Subcutaneous abdominal adipose tissue (tissue), 5 donors: ENCODE measurements around the gene MFNG.
"Not testable (repeated sequence)": the region's sequence is repeated elsewhere in the genome, so short reads cannot be mapped to it uniquely, and the experiment has no call there.

Experiments
- H3K27ac ChIP-seq: one replicate; pipeline ENCODE4 v1.7.0; 2013; ENCODE audit warnings: low read depth, mild to moderate bottlenecking, inconsistent platforms, low read length, moderate library complexity
- H3K27me3 ChIP-seq, 5 donors: one replicate each; pipeline ENCODE4 v1.7.0; 2013; ENCODE audit warnings: low read length in 5 of 5, inconsistent platforms in 1 of 5; ENCODE audit not compliant: control insufficient read depth in 5 of 5, insufficient read depth in 4 of 5
- H3K36me3 ChIP-seq, 5 donors: one replicate each; pipeline ENCODE4 v1.7.0; 2013; ENCODE audit warnings: low read length in 5 of 5; ENCODE audit not compliant: control insufficient read depth in 5 of 5, insufficient read depth in 5 of 5
- H3K4me1 ChIP-seq, 5 donors: one replicate each; pipeline ENCODE4 v1.7.0; 2013; ENCODE audit warnings: low read length in 5 of 5, mild to moderate bottlenecking in 3 of 5, moderate library complexity in 1 of 5; ENCODE audit not compliant: control insufficient read depth in 5 of 5, insufficient read depth in 5 of 5
- H3K4me3 ChIP-seq, 5 donors: one replicate each; pipeline ENCODE4 v1.7.0; 2013; ENCODE audit warnings: low read length in 5 of 5, low read depth in 1 of 5
- H3K9ac ChIP-seq, 5 donors: one replicate each; pipeline ENCODE4 v1.7.0; 2013; ENCODE audit warnings: low read length in 5 of 5, mild to moderate bottlenecking in 4 of 5, moderate library complexity in 3 of 5
- H3K9me3 ChIP-seq, 5 donors: one replicate each; pipeline ENCODE4 v1.7.0; 2013; ENCODE audit warnings: low read length in 5 of 5; ENCODE audit not compliant: control insufficient read depth in 5 of 5
- donor health status: healthy.
- donor health status: healthy.
- donor health status: healthy.
- donor health status: healthy.
- donor health status: healthy.

MFNG gene

DNA sequence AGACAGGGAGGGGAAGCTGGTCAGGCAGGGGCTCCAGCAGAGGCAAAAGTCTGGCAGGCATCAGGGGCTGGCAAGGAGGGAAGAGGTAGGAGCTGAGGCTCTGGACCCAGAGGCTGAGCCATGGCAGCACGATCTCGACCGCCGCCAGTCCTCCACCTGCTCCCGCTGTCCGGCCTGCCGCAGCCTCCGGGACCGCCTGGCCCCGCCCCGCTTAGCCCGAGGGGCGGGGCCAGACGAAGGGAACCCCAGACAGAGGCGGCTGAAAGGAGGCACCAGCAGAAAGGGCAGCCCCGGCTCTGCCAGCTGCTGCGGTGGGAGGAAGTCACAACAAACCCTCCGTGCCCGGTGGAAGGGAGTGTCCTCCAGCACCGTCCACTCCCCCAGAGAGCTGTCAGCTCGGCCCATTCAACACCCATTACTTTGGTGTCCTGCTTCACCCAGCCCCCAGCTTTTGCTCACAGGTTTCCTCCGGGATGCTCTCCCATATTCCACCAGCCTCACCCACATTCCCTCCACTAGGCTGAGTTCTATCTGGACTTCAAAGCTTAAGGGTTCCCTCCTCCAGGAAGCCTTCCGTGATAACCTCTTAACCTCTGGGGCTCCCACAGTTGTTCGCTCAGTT lies at the start of gene MFNG:
Gene MFNG (minus strand): TSS at position 161 of the 622 bp plus-strand sequence. CDS start 207 bp downstream, outside the sequence.
- Histone ChIP-seq H3K9me3 (no peaks in the 10 kb centered on the region), H3K4me1 (peaks cover 0 to 52% (median 36%) of the 10 kb centered on the region in 5 donors), H3K36me3 (peaks cover 0 to 17% (median 5%) of the 10 kb centered on the region in 5 donors), H3K9ac (peak within 1 kb of the TSS in 3 of 5 donors; percentile 63 to 78 (median 71)), H3K4me3 (peak within 1 kb of the TSS; percentile 40 to 67 (median 63)), H3K27ac (peak within 1 kb of the TSS; percentile 70), H3K27me3 (peaks cover under 1 to 41% (median 23%) of the 10 kb centered on the region in 5 donors)

DNA sequence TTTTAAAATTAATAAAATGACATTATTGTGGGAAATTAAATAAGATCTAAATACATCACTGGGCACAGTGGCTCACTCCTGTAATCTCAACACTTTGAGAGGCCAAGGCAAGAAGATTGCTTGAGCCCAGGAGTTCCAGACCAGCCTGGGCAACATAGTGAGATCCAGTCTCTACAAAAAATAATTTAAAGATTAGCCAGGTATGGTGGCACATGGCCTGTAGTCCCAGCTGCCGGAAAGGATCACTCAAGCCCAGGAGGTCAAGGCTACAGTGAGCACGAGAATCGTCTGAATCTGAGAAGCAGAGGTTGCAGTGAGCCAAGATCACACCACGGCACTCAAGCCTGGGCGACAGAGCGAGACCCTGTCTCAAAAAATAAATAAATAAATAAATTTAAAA lies 49.0 kb upstream of the MFNG start:
- H3K36me3 ChIP-seq = no peaks in the 10 kb centered on the region
- H3K4me1 ChIP-seq = peaks cover 0 to 16% (median 8%) of the 10 kb centered on the region in 5 donors
- H3K9me3 ChIP-seq = no peaks in the 10 kb centered on the region
- no peak overlapping the region for H3K27ac ChIP-seq
- H3K27me3 ChIP-seq = no peaks in the 10 kb centered on the region
- no peak overlapping the region for H3K4me3 ChIP-seq
- no peak overlapping the region for H3K9ac ChIP-seq

DNA sequence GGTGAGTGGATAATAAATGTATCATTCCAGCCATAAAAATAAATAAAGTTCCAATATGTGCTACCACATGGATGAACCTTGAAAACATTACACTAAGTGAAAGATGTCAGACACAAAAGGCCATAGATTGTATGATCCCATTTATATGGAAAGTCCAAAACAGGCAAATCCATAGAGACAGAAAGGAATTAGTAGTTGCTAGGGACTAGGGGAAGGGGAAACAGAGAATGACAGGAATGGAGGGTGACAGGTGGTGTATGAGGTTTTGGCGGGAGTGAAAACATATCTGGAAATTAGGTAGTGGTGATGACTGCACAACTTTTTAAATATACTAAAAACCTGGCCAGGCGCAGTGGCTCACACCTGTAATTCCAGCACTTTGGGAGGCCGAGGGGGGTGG lies 48.3 kb upstream of the MFNG start:
- Histone ChIP-seq H3K27ac (no peak overlapping the region), H3K36me3 (no peaks in the 10 kb centered on the region), H3K27me3 (no peaks in the 10 kb centered on the region), H3K9me3 (no peaks in the 10 kb centered on the region), H3K4me1 (peaks cover 0 to 16% (median 8%) of the 10 kb centered on the region in 5 donors), H3K4me3 (no peak overlapping the region), H3K9ac (no peak overlapping the region)

- no peaks in the 10 kb centered on the region for H3K27me3 ChIP-seq
- H3K9me3 ChIP-seq = no peaks in the 10 kb centered on the region
- no peak overlapping the region for H3K27ac ChIP-seq
- no peak overlapping the region for H3K4me3 ChIP-seq
- H3K9ac ChIP-seq = no peak overlapping the region
- peaks cover 0 to 13% (median 6%) of the 10 kb centered on the region in 5 donors for H3K4me1 ChIP-seq
- no peaks in the 10 kb centered on the region for H3K36me3 ChIP-seq
These were observed 47.8 kb upstream of the MFNG start for GRCh38 chr22:37533995-37534394.

DNA sequence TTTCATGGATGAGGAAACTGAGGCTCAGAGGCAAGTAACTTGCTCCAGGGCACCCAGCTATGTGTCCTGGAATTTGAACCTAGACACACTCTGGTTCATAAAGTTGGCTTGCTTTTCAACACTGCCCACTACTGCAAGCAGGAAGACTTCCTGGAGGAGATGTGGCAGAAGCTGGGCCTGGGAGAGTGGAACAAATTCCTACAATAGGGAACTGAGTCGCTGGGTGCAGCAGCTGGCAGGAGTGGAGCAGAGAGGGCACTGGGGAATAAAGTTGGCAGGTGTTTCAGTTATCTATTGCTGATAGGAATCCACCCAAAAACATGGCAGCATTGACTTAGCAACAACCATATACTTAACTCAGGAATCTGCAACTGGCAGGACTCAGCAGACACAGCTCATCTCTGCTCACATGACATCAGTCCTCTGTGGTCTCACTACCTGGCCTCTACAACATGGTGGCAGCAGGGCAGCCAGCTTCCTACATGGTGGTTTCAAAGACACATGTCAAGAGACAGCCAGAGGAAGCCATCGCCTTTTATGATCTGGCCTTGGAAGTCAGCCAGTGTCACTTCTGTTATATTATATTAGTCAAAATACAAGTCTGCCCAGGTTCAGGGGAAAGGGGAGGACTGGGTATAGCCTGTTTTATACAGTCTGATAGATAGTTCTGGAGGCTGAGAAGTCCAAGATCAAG lies 43.6 kb upstream of the MFNG start:
- Histone ChIP-seq H3K36me3 (no peaks in the 10 kb centered on the region), H3K4me1 (peaks cover 0 to 8% (median 0%) of the 10 kb centered on the region in 5 donors), H3K9me3 (no peaks in the 10 kb centered on the region), H3K4me3 (no peak overlapping the region), H3K9ac (no peak overlapping the region), H3K27ac (no peak overlapping the region), H3K27me3 (peaks cover 0 to 6% (median 3%) of the 10 kb centered on the region in 5 donors)

DNA sequence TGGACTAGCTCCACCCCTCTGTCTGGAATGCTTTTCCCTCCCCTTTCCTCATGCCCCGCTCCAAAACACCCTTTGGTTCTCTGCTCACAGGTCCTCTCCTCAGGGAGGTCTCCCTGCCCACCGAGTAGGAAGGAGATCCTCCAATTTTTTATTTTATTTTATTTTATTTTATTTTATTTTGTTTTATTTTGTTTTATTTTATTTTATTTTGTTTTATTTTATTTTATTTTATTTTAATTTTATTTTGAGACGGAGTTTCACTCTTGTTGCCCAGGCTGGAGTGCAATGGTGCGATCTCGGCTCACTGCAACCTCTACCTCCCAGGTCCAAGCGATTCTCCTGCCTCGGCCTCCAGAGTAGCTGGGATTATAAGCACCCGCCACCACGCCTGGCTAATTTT lies 41.8 kb upstream of the MFNG start:
- H3K4me3 ChIP-seq, H3K9ac ChIP-seq, H3K36me3 ChIP-seq, H3K4me1 ChIP-seq, H3K9me3 ChIP-seq, H3K27ac ChIP-seq: not testable (repeated sequence)
- H3K27me3 ChIP-seq = peaks cover 0 to 13% (median 4%) of the 10 kb centered on the region in 5 donors

DNA sequence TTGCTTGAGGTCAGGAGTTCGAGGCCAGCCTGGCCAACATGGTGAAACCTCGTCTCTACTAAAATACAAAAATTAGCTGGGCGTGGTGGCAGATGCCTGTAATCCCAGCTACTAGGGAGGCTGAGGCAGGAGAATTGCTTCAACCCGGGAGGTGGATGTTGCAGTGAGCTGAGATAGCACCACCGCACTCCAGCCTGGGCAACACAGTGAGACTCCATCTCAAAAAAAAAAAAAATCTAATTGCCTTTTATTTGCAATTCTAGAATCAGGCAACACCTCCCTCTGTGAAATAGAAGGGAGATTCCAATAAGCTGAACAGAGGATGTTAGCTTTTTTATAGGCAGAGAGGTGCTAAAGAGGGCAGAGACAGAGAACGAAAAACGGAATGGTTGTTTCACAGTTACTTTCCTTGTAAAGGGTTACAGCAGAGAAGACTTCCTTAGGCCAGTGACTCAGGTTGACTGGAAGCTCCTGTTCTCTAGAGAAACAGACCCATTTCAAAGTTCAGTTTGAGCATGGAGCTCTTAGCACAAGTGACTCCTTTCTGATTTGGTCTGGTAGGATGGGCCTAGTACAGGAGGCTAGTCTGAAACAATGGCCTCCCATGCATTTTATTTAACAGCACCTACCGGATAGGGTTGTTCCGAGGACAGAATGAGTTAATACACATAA lies 41.0 kb upstream of the MFNG start:
- not testable (repeated sequence) for H3K4me3 ChIP-seq, H3K9ac ChIP-seq, H3K9me3 ChIP-seq, H3K36me3 ChIP-seq, H3K27ac ChIP-seq, H3K4me1 ChIP-seq
- peaks cover 0 to 13% (median 4%) of the 10 kb centered on the region in 5 donors for H3K27me3 ChIP-seq

DNA sequence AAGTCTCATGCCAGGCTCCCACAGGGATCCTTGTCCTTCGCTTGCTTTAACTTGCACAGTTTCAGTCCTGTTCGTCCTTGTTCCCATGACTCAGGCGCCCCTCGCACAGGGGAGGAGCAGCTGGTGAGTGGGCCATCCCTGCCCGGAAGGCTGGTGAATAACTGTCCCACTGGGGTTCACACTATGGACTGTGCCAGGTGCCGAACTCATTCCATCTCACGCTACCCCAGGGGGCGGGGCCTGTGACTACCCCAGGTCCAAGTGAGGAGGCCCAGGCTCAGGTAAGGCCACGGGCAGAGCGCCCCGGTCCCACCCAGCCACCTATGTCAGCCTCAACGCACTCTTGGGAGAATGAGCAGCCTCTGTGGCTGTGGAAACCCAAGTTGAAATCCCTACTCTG lies 40.2 kb upstream of the MFNG start:
- no peaks in the 10 kb centered on the region for H3K36me3 ChIP-seq
- peaks cover under 1 to 19% (median 6%) of the 10 kb centered on the region in 5 donors for H3K27me3 ChIP-seq
- H3K9ac ChIP-seq = no peak overlapping the region
- no peaks in the 10 kb centered on the region for H3K9me3 ChIP-seq
- H3K4me3 ChIP-seq = no peak overlapping the region
- peaks cover 0 to 5% (median 0%) of the 10 kb centered on the region in 5 donors for H3K4me1 ChIP-seq
- no peak overlapping the region for H3K27ac ChIP-seq

GRCh38 chr22:37525746-37526350 lies 39.7 kb upstream of the MFNG start:
- no peaks in the 10 kb centered on the region for H3K9me3 ChIP-seq
- H3K4me1 ChIP-seq = peaks cover 0 to 8% (median 0%) of the 10 kb centered on the region in 5 donors
- H3K4me3 ChIP-seq = no peak overlapping the region
- no peak overlapping the region for H3K27ac ChIP-seq
- H3K27me3 ChIP-seq = peaks cover 3 to 24% (median 9%) of the 10 kb centered on the region in 5 donors
- no peaks in the 10 kb centered on the region for H3K36me3 ChIP-seq
- H3K9ac ChIP-seq = no peak overlapping the region
